Ovary (tissue), 3 donors: ENCODE data around the gene MDH2.

Experiments used
- CTCF ChIP-seq, 3 donors: fragments of 450-650 bp in 2 of 3; fragments of 200-600 bp in 1 of 3; IDR thresholded peaks; one replicate each; pipeline versions ENCODE4 v1.5.1 to v1.8.0; 2016 to 2022; ENCODE audit warnings: antibody characterized with exemption in 3 of 3, mild to moderate bottlenecking in 1 of 3
- EP300 ChIP-seq: sonication (generic); formaldehyde crosslinking; IDR thresholded peaks from one replicate; pipeline ENCODE4 v1.6.1; 2017; ENCODE audit warnings: antibody characterized with exemption
- donor health status: DM: no; HTN: no; CAD: no.

- no peak for TF ChIP-seq CTCF (IDR thresholded peaks at IDR 0.05)
- no peak for TF ChIP-seq EP300
Measured at GRCh38 chr7:76056241-76056640, 8.3 kb downstream of the MDH2 start.
